GM18520 (cell line): Measurements from ENCODE around the gene AGPAT3.

Experiments used
- ATAC-seq: cut with Tn5 transposase; IDR thresholded peaks from one replicate; pipeline ENCODE4 v1.9.1; 2021; ENCODE audit not compliant: unreplicated experiment

AGPAT3 gene

GRCh38 chr21:44013380-44014088 is 148.5 kb downstream of the AGPAT3 start:
- no peak for ATAC-seq

GRCh38 chr21:44017601-44018000 is 152.6 kb downstream of the AGPAT3 start:
- ATAC-seq: no peak

GRCh38 chr21:44018127-44018526 is 153.1 kb downstream of the AGPAT3 start:
- ATAC-seq: no peak

- no peak for ATAC-seq
These were observed 154.0 kb downstream of the AGPAT3 start for GRCh38 chr21:44018813-44019567.

GRCh38 chr21:44019568-44019958 is 154.5 kb downstream of the AGPAT3 start:
- no peak for ATAC-seq

GRCh38 chr21:44020551-44020950 is 155.5 kb downstream of the AGPAT3 start:
- ATAC-seq: no peak

GRCh38 chr21:44021064-44021463 is 156.0 kb downstream of the AGPAT3 start:
- ATAC-seq: no peak

GRCh38 chr21:44024257-44024656 is 159.2 kb downstream of the AGPAT3 start:
- ATAC-seq: no peak

GRCh38 chr21:44024887-44025353 is 159.9 kb downstream of the AGPAT3 start:
- ATAC-seq: no peak

- ATAC-seq: no peak
These were observed 162.7 kb downstream of the AGPAT3 start for GRCh38 chr21:44027607-44028286.

- no peak for ATAC-seq
These were observed 163.2 kb downstream of the AGPAT3 start for GRCh38 chr21:44028287-44028659.

GRCh38 chr21:44029460-44030087 is 164.6 kb downstream of the AGPAT3 start:
- no peak for ATAC-seq

GRCh38 chr21:44035244-44035643 is 170.2 kb downstream of the AGPAT3 start:
- ATAC-seq: no peak
